SKM-1 treated with dmso at 0.1 percent for 144 hours (cell line): ENCODE data around the gene CFHR2.
"Not testable (repeated sequence)": the region's sequence is repeated elsewhere in the genome, so short reads cannot be mapped to it uniquely, and the experiment has no call there.

ENCODE experiments used
- DNase-seq: peaks from one replicate; lab custom pipeline; 2025; ENCODE audit not compliant: unreplicated experiment; lab: John Stamatoyannopoulos, UW

CFHR2 gene

GRCh38 chr1:196943568-196943967, at the start of gene CFHR2:
TSS of gene CFHR2 (plus strand) at chr1:196943738. CDS start at chr1:196943881, 143 bp downstream.
- not testable (repeated sequence) for DNase-seq

DNA sequence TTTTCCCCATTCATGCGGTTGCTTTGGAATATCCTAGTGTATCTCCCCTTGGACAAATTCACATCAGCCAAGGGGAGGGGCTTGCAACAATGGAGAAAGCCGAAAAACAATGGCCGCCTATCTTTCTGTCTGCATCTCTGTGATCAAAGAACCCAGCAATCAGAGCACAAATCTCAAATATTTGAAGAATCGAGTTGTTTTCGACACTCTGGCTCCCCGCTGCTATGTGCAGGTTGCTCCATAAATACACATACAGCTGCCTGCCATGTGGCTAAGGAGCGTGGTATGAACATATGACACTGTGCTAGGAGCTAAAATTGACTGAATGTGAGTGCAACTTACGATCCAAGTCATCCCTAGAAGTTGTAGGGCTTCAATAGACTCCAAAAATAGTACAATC, 47.2 kb upstream of the CFHR2 start:
- DNase-seq: no peak

DNA sequence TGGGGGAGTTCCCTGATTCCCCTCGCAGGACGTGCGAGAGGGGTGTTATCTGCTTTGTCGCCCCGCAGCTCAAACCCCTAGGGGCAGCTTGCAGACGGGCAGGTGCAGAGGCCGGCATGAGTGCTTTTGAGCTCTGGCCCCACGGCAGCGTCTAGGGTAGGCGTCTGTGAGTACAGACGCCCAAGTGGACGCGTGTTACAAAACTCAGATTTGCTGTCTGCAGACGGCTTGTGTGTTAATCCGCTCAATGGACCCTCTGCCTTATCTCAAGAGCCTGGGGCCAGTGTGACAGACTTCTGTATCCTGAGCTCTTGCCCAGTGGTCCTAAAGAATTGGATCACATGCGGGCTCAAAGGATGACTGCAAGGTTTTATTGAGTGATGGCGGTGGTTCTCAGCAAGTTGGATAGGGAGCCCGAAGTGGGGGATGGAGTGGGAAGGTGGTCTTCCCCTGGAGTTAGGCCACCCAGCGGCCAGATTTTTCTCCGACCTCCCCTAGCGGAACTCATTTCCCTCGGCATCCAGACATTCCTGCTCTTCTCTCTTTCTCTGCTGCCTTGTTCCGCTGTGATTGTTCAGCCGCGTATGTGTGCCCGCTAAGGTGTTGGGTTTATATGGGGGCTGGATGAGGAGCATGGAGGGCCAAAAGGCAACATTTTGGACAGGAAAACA, 46.2 kb upstream of the CFHR2 start:
- no peak for DNase-seq

DNA sequence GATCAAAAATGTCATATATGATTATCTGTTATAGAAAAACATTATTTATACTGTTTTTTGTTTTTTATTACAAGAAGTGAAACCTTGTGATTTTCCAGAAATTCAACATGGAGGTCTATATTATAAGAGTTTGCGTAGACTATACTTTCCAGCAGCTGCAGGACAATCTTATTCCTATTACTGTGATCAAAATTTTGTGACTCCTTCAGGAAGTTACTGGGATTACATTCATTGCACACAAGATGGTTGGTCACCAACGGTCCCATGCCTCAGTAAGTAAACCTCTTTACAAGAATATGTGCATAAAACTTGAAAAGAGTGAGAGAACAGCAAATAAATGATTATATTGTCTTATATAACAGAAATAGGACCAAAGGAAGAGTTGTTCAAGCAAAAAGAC, 41.2 kb upstream of the CFHR2 start:
- DNase-seq: no peak

DNA sequence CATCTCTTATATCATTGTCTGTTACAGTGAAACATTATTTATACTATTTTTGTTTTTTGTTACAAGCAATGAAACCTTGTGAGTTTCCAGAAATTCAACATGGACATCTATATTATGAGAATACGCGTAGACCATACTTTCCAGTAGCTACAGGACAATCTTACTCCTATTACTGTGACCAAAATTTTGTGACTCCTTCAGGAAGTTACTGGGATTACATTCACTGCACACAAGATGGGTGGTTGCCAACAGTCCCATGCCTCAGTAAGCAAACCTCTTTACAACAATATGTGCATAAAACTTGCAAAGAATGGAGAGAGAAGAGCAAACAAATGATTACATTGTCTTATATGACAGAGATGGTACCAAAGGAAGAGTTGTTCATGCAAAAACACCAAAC, 33.3 kb upstream of the CFHR2 start:
- DNase-seq: no peak

DNA sequence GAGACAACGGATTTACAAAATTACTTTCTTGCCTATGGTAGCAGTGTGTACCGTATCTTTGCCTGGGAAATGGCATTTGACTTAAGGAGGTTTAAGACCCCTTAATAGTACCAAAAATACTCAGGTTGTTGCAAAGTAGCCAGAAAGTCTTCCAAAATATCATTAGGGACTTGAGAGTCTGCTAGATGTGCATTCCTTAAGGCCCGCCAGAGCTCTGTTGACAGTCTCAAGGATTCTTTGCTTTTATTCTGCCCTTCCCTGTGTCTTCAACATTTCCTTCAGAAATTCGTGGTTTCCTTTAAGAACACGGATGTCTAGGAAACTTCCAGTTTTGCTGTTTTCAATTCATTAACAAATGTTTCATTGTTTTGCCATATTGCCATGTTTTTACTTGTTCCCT, 31.3 kb upstream of the CFHR2 start:
- not testable (repeated sequence) for DNase-seq

GRCh38 chr1:196926839-196927238, 16.7 kb upstream of the CFHR2 start:
- not testable (repeated sequence) for DNase-seq

DNA sequence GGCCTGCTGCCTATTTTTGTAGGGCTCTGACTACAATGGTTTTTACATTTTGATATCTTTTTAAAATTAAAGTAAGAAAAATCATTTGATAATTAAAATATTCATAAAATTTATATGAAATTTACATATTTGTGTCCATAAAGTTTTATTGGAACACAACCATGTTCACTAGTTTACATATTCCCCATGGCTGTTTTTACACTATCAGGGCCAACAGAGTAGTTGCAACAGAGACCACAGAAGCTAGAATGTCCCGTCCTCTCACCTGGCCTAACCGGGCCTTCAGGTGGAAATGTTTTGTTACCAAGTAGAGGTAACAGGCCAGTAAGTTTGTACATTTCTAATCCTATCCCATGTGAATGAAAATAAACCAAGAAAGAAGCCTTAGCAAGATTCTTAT, 10.7 kb upstream of the CFHR2 start:
- DNase-seq: not testable (repeated sequence)

- no peak for DNase-seq
Measured at GRCh38 chr1:196933531-196934189, 9.9 kb upstream of the CFHR2 start.

DNA sequence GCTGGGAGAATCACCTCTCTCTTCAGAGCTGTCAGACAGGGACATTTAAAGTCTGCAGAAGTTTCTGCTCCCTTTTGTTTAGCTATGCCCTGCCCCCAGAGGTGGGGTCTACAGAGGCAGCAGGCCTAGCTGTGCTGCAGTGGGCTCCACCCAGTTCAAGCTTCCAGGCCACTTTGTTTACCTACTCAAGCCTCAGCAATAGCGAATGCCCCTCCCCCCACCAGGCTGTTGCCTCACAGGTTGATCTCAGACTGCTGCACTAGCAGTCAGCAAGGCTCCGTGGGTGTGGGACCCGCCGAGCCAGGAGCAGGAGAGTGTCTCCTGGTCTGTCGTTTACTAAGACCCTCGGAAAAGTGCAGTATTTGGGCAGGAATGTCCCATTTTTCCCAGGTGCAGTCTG, 2.1 kb upstream of the CFHR2 start:
- DNase-seq: not testable (repeated sequence)

- no peak for DNase-seq
Measured at GRCh38 chr1:196951711-196952394, 8.3 kb downstream of the CFHR2 start.

DNA sequence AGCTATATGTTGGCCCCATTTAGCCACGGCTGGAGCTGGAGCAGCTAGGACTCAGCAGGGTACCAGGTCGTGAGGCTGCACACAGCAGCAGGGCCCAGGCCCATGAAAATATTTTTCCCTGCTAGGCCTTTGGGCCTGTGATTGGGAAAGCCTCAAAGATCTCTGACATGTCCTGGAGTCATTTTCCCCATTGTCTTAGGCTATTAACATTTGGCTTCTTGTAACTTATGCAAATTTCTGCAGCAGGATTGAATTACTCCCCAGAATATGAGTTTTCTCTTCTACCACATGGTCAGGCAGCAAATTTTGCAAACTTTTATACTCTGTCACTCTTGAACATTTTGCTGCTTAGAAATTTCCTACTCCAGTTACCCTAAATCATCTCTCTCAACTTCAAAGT, 11.2 kb downstream of the CFHR2 start:
- DNase-seq: no peak

- no peak for DNase-seq
Measured at GRCh38 chr1:196955926-196956325, 12.4 kb downstream of the CFHR2 start.

GRCh38 chr1:196960854-196961253, 17.3 kb downstream of the CFHR2 start:
- DNase-seq: no peak

- DNase-seq: no peak
Measured at GRCh38 chr1:196970182-196970581, 26.6 kb downstream of the CFHR2 start.

- no peak for DNase-seq
Measured at GRCh38 chr1:196976278-196976677, 32.7 kb downstream of the CFHR2 start.

DNA sequence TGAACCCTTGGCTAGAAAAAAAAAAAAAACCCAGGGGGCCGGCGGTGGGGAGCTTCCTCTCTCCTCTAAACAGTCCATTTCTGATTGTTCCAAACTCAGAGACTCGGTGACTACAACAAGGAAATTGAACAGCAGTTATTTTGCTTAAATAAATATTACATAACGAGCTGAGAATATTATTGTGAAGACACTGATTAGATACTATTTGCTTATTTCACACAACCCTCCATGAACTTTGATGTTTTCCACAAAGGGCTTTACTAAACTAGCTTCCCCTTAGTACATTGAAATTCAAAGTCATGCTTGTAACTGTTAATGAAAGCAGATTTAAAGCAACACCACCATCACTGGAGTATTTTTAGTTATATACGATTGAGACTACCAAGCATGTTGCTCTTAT, 33.7 kb downstream of the CFHR2 start, which contains the start of gene CFHR5:
Gene CFHR5, plus strand, starts transcription at position 279 of the 400 bp plus-strand sequence. Its CDS starts 109 bp downstream, at position 388.
- DNase-seq: no peak

DNA sequence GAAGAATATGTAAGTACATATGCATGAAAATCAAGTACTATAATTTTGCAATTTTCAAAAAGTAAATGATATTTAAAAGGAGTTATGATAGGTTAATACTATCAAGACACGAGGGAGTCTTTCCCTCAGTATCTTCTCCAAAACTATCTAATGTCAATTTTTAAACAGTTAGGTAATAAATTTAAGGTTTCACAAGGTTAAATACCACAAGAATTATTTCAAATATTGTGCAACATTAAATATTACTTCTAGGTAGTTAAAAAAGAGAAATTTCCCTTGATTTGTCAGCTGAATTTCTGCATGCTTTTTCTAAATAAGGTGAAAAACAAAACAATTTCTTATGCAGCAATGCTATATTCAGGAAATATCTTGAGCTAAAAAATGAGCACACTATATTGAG, 37.3 kb downstream of the CFHR2 start:
- DNase-seq: no peak

DNA sequence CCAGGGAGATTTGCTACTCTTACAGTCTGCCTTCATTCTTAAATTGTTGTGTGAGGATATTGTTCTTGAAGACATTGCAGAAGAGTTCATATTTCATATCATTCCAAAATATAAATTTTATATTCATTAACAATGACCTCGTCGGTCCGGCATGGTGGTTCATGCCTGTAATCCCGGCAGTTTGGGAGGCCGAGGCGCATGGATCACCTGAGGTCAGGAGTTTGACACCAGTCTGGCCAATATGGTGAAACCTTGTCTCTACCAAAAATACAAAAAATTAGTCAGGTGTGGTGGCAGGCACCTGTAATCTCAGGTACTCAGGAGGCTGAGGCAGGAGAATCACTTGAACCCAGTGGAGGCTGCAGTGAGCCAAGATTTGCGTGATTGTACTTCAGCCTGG, 38.7 kb downstream of the CFHR2 start:
- not testable (repeated sequence) for DNase-seq

- not testable (repeated sequence) for DNase-seq
Measured at GRCh38 chr1:196991919-196992651, 48.5 kb downstream of the CFHR2 start.

DNA sequence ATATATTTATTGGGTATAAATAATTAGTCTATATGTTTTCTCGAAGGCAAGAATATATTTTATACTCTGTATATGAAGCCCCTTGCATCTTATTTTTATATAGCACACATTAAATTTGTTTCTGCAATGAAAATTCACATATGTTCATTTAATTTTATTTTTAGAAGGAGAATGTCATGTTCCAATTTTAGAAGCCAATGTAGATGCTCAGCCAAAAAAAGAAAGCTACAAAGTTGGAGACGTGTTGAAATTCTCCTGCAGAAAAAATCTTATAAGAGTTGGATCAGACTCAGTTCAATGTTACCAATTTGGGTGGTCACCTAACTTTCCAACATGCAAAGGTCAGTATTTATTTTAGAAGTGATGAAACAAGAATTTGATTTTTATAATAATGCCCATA, 50.4 kb downstream of the CFHR2 start:
- DNase-seq: no peak
